HCT116 (cell line): ENCODE results near the gene TESPA1. TPM values are rescaled to one million over a fixed set of nuclear protein-coding genes. Genes with fewer than 3 reads are reported as not detected.

Source experiments
- ATAC-seq: fragments of 200-7000 bp; cut with Tn5 transposase; 2 replicates; pipeline ENCODE4 v1.9.1; 2020; ENCODE audit warnings: mild to moderate bottlenecking, moderate library complexity
- BruUV-seq: library from RNA; stranded (reverse); fragments of 400-500 nt; replicated peaks from 2 replicates; lab custom pipeline; 2021; lab: Mats Ljungman, UMichigan
- CTCF ChIA-PET: fragments of 300-600 bp; sonication (Branson Sonifier 250); formaldehyde crosslinking; loops from one replicate; lab custom pipeline; 2021; ENCODE audit warnings: antibody characterized with exemption; lab: Charles Lee
- POLR2A ChIA-PET: fragments of 300-600, 350-600 bp; sonication (Branson Sonifier 250); formaldehyde crosslinking; loops from one replicate; lab custom pipeline; 2021; ENCODE audit warnings: antibody characterized with exemption; lab: Charles Lee
- RAD21 ChIA-PET, 2 experiments: fragments of 300-600 bp; sonication (Branson Sonifier 250); formaldehyde crosslinking; loops; one replicate each; lab custom pipeline; 2023; ENCODE audit warnings: low total read pairs in 2 of 2; ENCODE audit not compliant: uncharacterized antibody in 2 of 2, unreplicated experiment in 2 of 2, low non-redundant PET in 1 of 2; lab: Charles Lee
- DNase-seq: peaks from one replicate; pipeline ENCODE4 v3.0.0-alpha.2; 2010; ENCODE audit warnings: low read depth, low spot score
- H2AFZ ChIP-seq: fragments of 200-600 bp; shearing (Covaris generic), sonication (generic); 2 replicates; pipeline ENCODE4 v1.6.1; 2017; ENCODE audit warnings: low read depth, mixed run types, mixed read lengths, antibody characterized with exemption, low read length; ENCODE audit not compliant: poor library complexity, severe bottlenecking
- H3K27ac ChIP-seq: 2 replicates; pipeline ENCODE4 v1.5.1; 2012; ENCODE audit warnings: low read depth, low read length
- H3K27me3 ChIP-seq: fragments of 200-600 bp; sonication (generic); 2 replicates; pipeline ENCODE4 v1.6.1; 2016; ENCODE audit warnings: mixed run types, low read length, mixed read lengths; ENCODE audit not compliant: insufficient read depth
- H3K36me3 ChIP-seq, 2 experiments: fragments of 200-500 bp in 1 of 2; fragments of 200-600 bp in 1 of 2; sonication (Bioruptor generic) in 1 of 2; sonication (generic) in 1 of 2; 2 replicates each; pipeline versions ENCODE4 v1.5.1 to v1.6.1; 2014 to 2016; ENCODE audit warnings: low read length in 2 of 2, inconsistent platforms in 1 of 2, mixed read lengths in 1 of 2, mixed run types in 1 of 2; ENCODE audit not compliant: insufficient read depth in 2 of 2, control insufficient read depth in 1 of 2
- H3K4me1 ChIP-seq, 2 experiments: fragments of 200-600 bp in 1 of 2; sonication (generic) in 1 of 2; 2 replicates each; pipeline versions ENCODE4 v1.5.1 to v1.6.1; 2012 to 2017; ENCODE audit warnings: low read length in 2 of 2, inconsistent platforms in 1 of 2, mild to moderate bottlenecking in 1 of 2, mixed read lengths in 1 of 2, mixed run types in 1 of 2, moderate library complexity in 1 of 2; ENCODE audit not compliant: insufficient read depth in 2 of 2, control insufficient read depth in 1 of 2
- H3K4me2 ChIP-seq: fragments of 200-600 bp; sonication (generic); 2 replicates; pipeline ENCODE4 v1.6.1; 2017; ENCODE audit warnings: mixed run types, low read length, mixed read lengths
- H3K4me3 ChIP-seq, 2 experiments: fragments of 200-600 bp in 1 of 2; sonication (generic) in 1 of 2; replicated peaks in 1 of 2; 2 replicates each; pipeline ENCODE4 v1.5.1; 2011 to 2016; ENCODE audit warnings: low read length in 2 of 2, control low read depth in 1 of 2, low read depth in 1 of 2, mild to moderate bottlenecking in 1 of 2, mixed read lengths in 1 of 2, mixed run types in 1 of 2
- H3K79me2 ChIP-seq: fragments of 200-600 bp; sonication (generic); 2 replicates; pipeline ENCODE4 v1.6.1; 2017; ENCODE audit warnings: mild to moderate bottlenecking, mixed run types, low read length, moderate library complexity, mixed read lengths; ENCODE audit not compliant: insufficient read depth
- H3K9ac ChIP-seq: fragments of 200-600 bp; sonication (generic); 2 replicates; pipeline ENCODE4 v1.6.1; 2016; ENCODE audit warnings: low read length, mixed read lengths
- H3K9me2 ChIP-seq: fragments of 200-600 bp; sonication (generic), shearing (Covaris generic); 2 replicates; pipeline ENCODE4 v1.6.1; 2017; ENCODE audit warnings: mixed run types, mild to moderate bottlenecking, moderate library complexity; ENCODE audit not compliant: insufficient read depth
- H3K9me3 ChIP-seq, 2 experiments: fragments of 200-500 bp in 1 of 2; fragments of 200-600 bp in 1 of 2; sonication (Bioruptor generic) in 1 of 2; sonication (generic) in 1 of 2; 2 replicates each; pipeline ENCODE4 v1.6.1; 2014 to 2017; ENCODE audit warnings: low read length in 2 of 2, mixed read lengths in 2 of 2, inconsistent platforms in 1 of 2, low read depth in 1 of 2, mild to moderate bottlenecking in 1 of 2, mixed run types in 1 of 2, moderate library complexity in 1 of 2; ENCODE audit not compliant: control insufficient read depth in 1 of 2, insufficient read depth in 1 of 2
- H4K20me1 ChIP-seq: fragments of 200-600 bp; sonication (generic), shearing (Covaris generic); 2 replicates; pipeline ENCODE4 v1.6.1; 2017; ENCODE audit warnings: mixed run types, mild to moderate bottlenecking, moderate library complexity; ENCODE audit not compliant: insufficient read depth
- ELF1 ChIP-seq: IDR thresholded peaks from 2 replicates; pipeline ENCODE4 v1.6.1; 2012; ENCODE audit warnings: low read depth, borderline replicate concordance
- EZH2phosphoT487 ChIP-seq: fragments of 200-600 bp; IDR thresholded peaks from 2 replicates; pipeline ENCODE4 v1.6.1; 2018; ENCODE audit warnings: antibody characterized with exemption, borderline replicate concordance
- SIN3A ChIP-seq: IDR thresholded peaks from 2 replicates; pipeline ENCODE4 v1.6.1; 2012; ENCODE audit warnings: low read depth
- SRF ChIP-seq: IDR thresholded peaks from 2 replicates; pipeline ENCODE4 v1.6.1; 2012; ENCODE audit warnings: low read depth
- intact Hi-C: fragments of 100-400 bp; cut with micrococcal nuclease; formaldehyde crosslinking; loops from 2 replicates; pipeline ENCODE4 v1.10.0; 2022
- total RNA-seq: library from RNA; stranded (reverse); gene quantifications from one replicate; pipeline ENCODE4 v1.2.1, GENCODE V29; 2021; ENCODE audit not compliant: unreplicated experiment
- TF ChIP-seq, protein P1 (sequence below): IDR thresholded peaks from 2 replicates; pipeline ENCODE4 v1.6.1; 2012; ENCODE audit warnings: low read depth
- TF ChIP-seq, protein P2 (sequence below): IDR thresholded peaks from 2 replicates; pipeline ENCODE4 v1.6.1; 2012
- TF ChIP-seq, protein P3 (sequence below), 3 experiments: fragments of 200-600 bp in 1 of 3; sonication (generic) in 1 of 3; IDR thresholded peaks in 2 of 3; conservative IDR thresholded peaks in 1 of 3; 2 replicates each; pipeline ENCODE4 v1.5.1; 2012 to 2017; ENCODE audit warnings: low read depth in 2 of 3, low read length in 2 of 3, antibody characterized with exemption in 1 of 3, borderline replicate concordance in 1 of 3, control low read depth in 1 of 3, mild to moderate bottlenecking in 1 of 3, mixed read lengths in 1 of 3, mixed run types in 1 of 3, moderate library complexity in 1 of 3; ENCODE audit not compliant: insufficient read depth in 1 of 3

The TESPA1 gene
- total RNA-seq, 1 experiment from 2014 or later = 0.27 TPM

DNA sequence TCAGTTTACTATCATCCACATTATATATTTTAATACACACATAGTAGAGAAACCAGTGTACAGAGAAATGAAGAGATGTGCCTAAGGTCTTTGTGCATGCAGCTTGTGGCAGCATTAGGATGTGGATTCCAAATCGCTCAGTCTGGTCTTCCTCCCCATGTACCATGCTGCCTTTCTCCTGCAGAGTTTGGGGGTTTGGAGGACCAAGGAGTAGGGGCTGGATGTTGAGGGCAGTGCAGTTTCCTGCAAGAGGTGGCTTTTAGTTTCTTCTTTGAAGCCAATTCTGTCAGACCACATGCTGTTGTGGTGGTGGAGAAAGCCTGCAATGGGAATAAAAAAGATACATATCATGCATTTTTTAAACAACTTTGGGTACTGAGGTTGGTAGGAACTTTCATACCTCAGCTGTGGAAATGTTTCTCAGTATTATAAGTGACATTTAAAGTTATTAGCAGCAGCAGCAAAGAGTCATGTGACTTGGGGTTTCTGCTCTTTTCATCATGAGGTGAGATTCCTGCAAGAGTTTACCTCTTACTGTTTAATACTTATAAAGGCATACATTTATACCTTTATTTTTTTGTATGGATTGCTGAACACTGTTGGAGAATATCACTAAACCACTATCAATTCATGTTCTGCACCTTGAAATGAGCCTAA is 34.4 kb downstream of the TESPA1 start (continued):
- TF ChIP-seq, protein P1, sequence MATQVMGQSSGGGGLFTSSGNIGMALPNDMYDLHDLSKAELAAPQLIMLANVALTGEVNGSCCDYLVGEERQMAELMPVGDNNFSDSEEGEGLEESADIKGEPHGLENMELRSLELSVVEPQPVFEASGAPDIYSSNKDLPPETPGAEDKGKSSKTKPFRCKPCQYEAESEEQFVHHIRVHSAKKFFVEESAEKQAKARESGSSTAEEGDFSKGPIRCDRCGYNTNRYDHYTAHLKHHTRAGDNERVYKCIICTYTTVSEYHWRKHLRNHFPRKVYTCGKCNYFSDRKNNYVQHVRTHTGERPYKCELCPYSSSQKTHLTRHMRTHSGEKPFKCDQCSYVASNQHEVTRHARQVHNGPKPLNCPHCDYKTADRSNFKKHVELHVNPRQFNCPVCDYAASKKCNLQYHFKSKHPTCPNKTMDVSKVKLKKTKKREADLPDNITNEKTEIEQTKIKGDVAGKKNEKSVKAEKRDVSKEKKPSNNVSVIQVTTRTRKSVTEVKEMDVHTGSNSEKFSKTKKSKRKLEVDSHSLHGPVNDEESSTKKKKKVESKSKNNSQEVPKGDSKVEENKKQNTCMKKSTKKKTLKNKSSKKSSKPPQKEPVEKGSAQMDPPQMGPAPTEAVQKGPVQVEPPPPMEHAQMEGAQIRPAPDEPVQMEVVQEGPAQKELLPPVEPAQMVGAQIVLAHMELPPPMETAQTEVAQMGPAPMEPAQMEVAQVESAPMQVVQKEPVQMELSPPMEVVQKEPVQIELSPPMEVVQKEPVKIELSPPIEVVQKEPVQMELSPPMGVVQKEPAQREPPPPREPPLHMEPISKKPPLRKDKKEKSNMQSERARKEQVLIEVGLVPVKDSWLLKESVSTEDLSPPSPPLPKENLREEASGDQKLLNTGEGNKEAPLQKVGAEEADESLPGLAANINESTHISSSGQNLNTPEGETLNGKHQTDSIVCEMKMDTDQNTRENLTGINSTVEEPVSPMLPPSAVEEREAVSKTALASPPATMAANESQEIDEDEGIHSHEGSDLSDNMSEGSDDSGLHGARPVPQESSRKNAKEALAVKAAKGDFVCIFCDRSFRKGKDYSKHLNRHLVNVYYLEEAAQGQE = no peak
- TF ChIP-seq, protein P2, sequence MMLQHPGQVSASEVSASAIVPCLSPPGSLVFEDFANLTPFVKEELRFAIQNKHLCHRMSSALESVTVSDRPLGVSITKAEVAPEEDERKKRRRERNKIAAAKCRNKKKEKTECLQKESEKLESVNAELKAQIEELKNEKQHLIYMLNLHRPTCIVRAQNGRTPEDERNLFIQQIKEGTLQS = no peak

DNA sequence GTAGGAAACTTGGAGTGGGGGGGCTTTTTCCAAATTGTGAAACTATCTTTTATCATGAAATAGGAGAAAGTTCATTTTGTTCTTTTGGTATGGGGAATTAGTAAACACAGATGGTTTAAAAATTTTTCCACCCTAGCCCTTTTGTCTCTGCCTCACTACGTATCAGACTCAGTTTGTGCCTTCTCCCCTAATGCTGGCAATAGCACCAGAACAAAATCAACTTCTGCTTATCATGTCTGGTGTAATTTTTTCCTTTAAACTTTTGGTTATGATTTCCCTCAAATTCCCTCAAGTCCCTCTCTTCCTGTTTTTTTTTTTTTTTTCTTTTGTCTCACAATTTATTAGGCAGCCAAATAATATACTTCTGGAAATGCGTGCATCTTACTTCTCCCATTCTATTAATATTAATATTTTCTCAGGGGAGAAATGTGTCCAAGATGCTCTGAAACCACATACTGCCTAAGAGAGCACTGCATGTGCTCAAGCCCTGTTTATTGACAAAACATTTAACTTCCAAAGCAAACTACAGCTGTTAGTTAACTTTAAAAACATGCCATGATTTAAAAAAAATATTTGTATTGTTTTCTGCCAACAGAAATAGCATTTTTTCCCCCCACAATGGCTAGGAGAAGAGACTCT is 35.4 kb downstream of the TESPA1 start:
- H3K9me3 ChIP-seq = no peaks in the 10 kb centered on the region
- ATAC-seq (no peak), DNase-seq (no peak)
- no peak overlapping the region for H2AFZ ChIP-seq
- TF ChIP-seq, protein P3, sequence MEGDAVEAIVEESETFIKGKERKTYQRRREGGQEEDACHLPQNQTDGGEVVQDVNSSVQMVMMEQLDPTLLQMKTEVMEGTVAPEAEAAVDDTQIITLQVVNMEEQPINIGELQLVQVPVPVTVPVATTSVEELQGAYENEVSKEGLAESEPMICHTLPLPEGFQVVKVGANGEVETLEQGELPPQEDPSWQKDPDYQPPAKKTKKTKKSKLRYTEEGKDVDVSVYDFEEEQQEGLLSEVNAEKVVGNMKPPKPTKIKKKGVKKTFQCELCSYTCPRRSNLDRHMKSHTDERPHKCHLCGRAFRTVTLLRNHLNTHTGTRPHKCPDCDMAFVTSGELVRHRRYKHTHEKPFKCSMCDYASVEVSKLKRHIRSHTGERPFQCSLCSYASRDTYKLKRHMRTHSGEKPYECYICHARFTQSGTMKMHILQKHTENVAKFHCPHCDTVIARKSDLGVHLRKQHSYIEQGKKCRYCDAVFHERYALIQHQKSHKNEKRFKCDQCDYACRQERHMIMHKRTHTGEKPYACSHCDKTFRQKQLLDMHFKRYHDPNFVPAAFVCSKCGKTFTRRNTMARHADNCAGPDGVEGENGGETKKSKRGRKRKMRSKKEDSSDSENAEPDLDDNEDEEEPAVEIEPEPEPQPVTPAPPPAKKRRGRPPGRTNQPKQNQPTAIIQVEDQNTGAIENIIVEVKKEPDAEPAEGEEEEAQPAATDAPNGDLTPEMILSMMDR (IDR thresholded peaks at IDR 0.05 in 2 of 3, conservative IDR thresholded peaks at IDR 0.05 in 1 of 3; ENCODE audit: borderline replicate concordance in 1 of 3, insufficient read depth in 1 of 3, low read depth in 2 of 3, low read length in 2 of 3) = no peak
- TF ChIP-seq ELF1 = no peak
- no peak for TF ChIP-seq SIN3A
- no peak for TF ChIP-seq EZH2phosphoT487
- TF ChIP-seq SRF = no peak
- H3K9ac ChIP-seq = no peak overlapping the region
- no peak overlapping the region for H3K4me3 ChIP-seq
- no peak overlapping the region for H3K27ac ChIP-seq
- intact Hi-C loops = no loop called here
- H3K9me2 ChIP-seq = no peaks in the 10 kb centered on the region
- CTCF ChIA-PET = no interaction called here
- no TSS peak for BruUV-seq
- H3K36me3 ChIP-seq = no peaks in the 10 kb centered on the region
- POLR2A ChIA-PET = no interaction called here
- H3K4me1 ChIP-seq = no peaks in the 10 kb centered on the region
- RAD21 ChIA-PET = no interaction called here
- H4K20me1 ChIP-seq = no peaks in the 10 kb centered on the region
- H3K4me2 ChIP-seq = no peak overlapping the region
- H3K79me2 ChIP-seq = no peaks in the 10 kb centered on the region
- H3K27me3 ChIP-seq = peaks cover 18% of the 10 kb centered on the region
